ENCODE results near the gene TNNT3.

GRCh38 chr11:1875093-1875850 lies 44.2 kb upstream of the TNNT3 start:
- TF ChIP-seq CTCF (IDR thresholded peaks at IDR 0.05) (no peak), POLR2A (IDR thresholded peaks at IDR 0.05) (no peak)

All from heart left ventricle (tissue), 13 donors.